ENCODE measurements around the gene NCAN. TPM values are rescaled to one million over a fixed set of nuclear protein-coding genes. Genes with fewer than 3 reads are reported as not detected.
"Not testable (repeated sequence)": the region's sequence is repeated elsewhere in the genome, so short reads cannot be mapped to it uniquely, and the experiment has no call there.

Gene NCAN
- total RNA-seq, 1 donor from 2014 or later = 0.02 TPM

DNA sequence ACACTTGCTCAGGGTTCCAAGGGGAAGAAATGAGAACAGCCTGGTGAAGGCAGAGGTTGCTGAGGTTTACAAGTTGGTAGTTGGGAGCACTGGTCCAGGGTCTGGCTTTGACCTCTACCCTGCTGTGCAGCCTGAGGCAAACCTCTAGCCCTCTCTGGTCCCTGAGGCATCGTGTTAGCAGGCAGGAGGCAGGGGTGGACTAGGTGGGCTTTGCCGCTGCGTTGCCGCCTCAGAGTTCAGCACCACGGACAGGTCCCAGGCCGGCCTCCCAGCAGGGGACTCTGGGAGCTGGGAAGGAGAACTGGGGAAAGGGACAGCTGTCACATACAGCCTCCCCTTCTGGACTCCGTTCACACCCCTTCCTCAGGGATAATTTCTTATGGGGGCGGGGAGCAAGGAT is 3.1 kb downstream of the NCAN start:
- TF ChIP-seq, protein P1, sequence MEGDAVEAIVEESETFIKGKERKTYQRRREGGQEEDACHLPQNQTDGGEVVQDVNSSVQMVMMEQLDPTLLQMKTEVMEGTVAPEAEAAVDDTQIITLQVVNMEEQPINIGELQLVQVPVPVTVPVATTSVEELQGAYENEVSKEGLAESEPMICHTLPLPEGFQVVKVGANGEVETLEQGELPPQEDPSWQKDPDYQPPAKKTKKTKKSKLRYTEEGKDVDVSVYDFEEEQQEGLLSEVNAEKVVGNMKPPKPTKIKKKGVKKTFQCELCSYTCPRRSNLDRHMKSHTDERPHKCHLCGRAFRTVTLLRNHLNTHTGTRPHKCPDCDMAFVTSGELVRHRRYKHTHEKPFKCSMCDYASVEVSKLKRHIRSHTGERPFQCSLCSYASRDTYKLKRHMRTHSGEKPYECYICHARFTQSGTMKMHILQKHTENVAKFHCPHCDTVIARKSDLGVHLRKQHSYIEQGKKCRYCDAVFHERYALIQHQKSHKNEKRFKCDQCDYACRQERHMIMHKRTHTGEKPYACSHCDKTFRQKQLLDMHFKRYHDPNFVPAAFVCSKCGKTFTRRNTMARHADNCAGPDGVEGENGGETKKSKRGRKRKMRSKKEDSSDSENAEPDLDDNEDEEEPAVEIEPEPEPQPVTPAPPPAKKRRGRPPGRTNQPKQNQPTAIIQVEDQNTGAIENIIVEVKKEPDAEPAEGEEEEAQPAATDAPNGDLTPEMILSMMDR (IDR thresholded peaks at IDR 0.05; ENCODE audit: unreplicated experiment) = no peak
- Mint-ChIP-seq H3K4me1 (no peaks in the 10 kb centered on the region), H3K36me3 (no peaks in the 10 kb centered on the region), H3K27ac (no peak overlapping the region), H3K9me3 (no peaks in the 10 kb centered on the region), H3K4me3 (no peak overlapping the region), H3K27me3 (ENCODE audit: low read depth) (peaks cover 79% of the 10 kb centered on the region)
- peak; percentile 73 to 88 for DNase-seq (ENCODE audit: low spot score in 2 of 2, unreplicated experiment in 2 of 2)

DNA sequence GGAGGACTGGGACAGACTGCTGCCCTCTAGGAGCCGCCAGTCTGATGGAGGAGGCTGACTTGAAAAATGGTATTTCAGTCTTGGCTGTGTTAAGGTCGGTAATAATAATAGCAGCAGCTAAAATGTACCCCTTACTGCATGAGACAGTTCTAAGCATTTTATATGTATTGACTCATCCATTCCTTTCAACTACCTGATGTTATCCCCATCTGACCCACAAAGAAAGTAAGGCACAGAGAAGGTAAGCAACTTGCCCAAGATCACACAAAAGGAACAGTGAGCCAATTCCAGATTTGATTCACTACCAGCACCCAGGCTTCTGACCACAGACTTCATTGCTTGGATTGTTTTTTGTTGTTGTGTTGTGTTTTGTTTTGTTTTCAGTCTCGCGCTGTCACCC is 4.0 kb downstream of the NCAN start:
- Mint-ChIP-seq H3K27ac (no peak overlapping the region), H3K4me3 (no peak overlapping the region), H3K4me1 (no peaks in the 10 kb centered on the region), H3K9me3 (no peaks in the 10 kb centered on the region), H3K36me3 (no peaks in the 10 kb centered on the region), H3K27me3 (ENCODE audit: low read depth) (peaks cover 72% of the 10 kb centered on the region)
- no peak for DNase-seq (ENCODE audit: low spot score in 2 of 2, unreplicated experiment in 2 of 2)
- TF ChIP-seq, protein P1 (IDR thresholded peaks at IDR 0.05; ENCODE audit: unreplicated experiment) = no peak

DNA sequence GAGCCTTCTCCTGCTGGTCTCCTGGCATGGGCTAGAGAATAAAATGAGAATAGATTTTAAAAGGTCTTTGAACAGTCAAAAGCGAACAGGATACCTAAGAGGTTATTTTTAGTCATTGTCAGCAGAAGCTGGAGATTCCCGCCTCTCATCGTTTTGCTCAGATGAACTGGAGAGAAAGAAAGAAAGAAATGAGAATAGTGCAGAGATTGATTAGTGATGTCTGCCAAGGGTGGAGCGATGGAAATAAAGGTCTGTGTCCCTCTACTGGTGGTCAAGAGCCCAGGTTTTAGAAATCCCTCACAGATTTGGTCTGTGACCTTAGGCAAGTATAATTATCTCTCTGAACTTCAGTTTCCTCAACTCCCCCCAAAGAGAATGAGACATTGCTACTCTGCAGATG is 5.3 kb downstream of the NCAN start:
- H3K27me3 Mint-ChIP-seq (ENCODE audit: low read depth) = peaks cover 65% of the 10 kb centered on the region
- no peak for DNase-seq (ENCODE audit: low spot score in 2 of 2, unreplicated experiment in 2 of 2)
- no peak overlapping the region for H3K4me3 Mint-ChIP-seq
- no peaks in the 10 kb centered on the region for H3K9me3 Mint-ChIP-seq
- no peaks in the 10 kb centered on the region for H3K4me1 Mint-ChIP-seq
- TF ChIP-seq, protein P1 (IDR thresholded peaks at IDR 0.05; ENCODE audit: unreplicated experiment) = no peak
- no peaks in the 10 kb centered on the region for H3K36me3 Mint-ChIP-seq
- H3K27ac Mint-ChIP-seq = no peak overlapping the region

DNA sequence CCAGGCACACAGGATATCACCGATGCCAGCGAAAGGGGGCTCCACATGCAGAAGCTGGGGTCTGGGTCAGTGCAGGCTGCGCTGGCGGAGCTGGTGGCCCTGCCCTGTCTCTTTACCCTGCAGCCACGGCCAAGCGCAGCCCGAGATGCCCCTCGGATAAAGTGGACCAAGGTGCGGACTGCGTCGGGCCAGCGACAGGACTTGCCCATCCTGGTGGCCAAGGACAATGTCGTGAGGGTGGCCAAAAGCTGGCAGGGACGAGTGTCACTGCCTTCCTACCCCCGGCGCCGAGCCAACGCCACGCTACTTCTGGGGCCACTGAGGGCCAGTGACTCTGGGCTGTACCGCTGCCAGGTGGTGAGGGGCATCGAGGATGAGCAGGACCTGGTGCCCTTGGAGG is 7.2 kb downstream of the NCAN start:
- TF ChIP-seq, protein P1 (IDR thresholded peaks at IDR 0.05; ENCODE audit: unreplicated experiment) = no peak
- Mint-ChIP-seq H3K4me1 (no peaks in the 10 kb centered on the region), H3K9me3 (no peaks in the 10 kb centered on the region), H3K27ac (no peak overlapping the region), H3K36me3 (no peaks in the 10 kb centered on the region), H3K27me3 (ENCODE audit: low read depth) (peaks cover 63% of the 10 kb centered on the region), H3K4me3 (no peak overlapping the region)
- no peak for DNase-seq (ENCODE audit: low spot score in 2 of 2, unreplicated experiment in 2 of 2)

DNA sequence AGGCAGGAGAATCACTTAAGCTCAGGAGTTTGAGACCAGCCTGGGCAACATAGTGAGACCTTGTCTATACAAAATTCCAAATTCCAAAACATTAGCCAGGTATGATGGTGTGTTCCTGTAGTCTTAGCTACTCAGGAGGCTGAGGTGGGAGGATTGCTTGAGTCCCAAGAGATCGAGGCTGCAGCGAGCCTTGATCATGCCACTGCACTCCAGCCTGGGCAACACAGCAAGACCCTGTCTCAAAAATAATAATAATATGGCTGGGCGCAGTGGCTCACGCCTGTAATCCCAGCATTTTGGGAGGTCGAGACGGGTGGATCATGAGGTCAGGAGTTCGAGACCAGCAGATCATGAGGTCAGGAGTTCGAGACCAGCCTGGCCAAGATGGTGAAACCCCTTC is 9.2 kb downstream of the NCAN start:
- not testable (repeated sequence) for DNase-seq (ENCODE audit: low spot score in 2 of 2, unreplicated experiment in 2 of 2); H3K9me3 Mint-ChIP-seq; H3K27ac Mint-ChIP-seq; H3K4me3 Mint-ChIP-seq; H3K4me1 Mint-ChIP-seq; H3K36me3 Mint-ChIP-seq
- H3K27me3 Mint-ChIP-seq (ENCODE audit: low read depth) = peaks cover 61% of the 10 kb centered on the region

DNA sequence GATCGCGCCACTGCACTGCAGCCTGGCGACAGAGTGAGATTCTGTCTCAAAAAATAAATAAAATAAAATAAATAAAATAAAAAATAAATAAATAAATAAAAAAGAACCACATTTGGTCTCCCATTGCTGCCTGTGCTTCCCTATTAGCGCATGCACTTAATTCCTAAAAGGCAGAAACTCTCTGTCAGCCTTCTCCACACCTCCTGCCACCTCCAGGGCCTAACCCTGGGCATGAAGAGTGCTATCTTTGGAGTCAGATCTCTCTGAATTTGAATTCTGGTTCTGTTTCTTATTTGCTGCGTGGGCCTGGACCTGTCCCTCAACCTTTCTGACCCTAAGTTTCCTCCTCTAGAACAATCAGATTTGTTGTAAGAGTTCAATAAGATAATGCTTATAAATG is 11.3 kb downstream of the NCAN start:
- no peaks in the 10 kb centered on the region for H3K4me1 Mint-ChIP-seq
- H3K9me3 Mint-ChIP-seq = no peaks in the 10 kb centered on the region
- H3K4me3 Mint-ChIP-seq = no peak overlapping the region
- no peaks in the 10 kb centered on the region for H3K36me3 Mint-ChIP-seq
- H3K27ac Mint-ChIP-seq = no peak overlapping the region
- peaks cover 62% of the 10 kb centered on the region for H3K27me3 Mint-ChIP-seq (ENCODE audit: low read depth)
- TF ChIP-seq, protein P1 (IDR thresholded peaks at IDR 0.05; ENCODE audit: unreplicated experiment) = no peak
- no peak for DNase-seq (ENCODE audit: low spot score in 2 of 2, unreplicated experiment in 2 of 2)

Data from mesothelial cell of epicardium (in vitro differentiated cells).